Dendritic cell treated with granulocyte-macrophage colony-stimulating factor and Interleukin-4, amounts not matched to agents 40 ng/mL and 50 ng/mL, for 4 days (primary cell): ENCODE measurements around the gene ATP8A2.
"Not testable (repeated sequence)": the region's sequence is repeated elsewhere in the genome, so short reads cannot be mapped to it uniquely, and the experiment has no call there.

Experiments used
- H3K27ac Mint-ChIP-seq: one replicate; pipeline ENCODE4 v1.8.0; 2022; ENCODE audit warnings: mild to moderate bottlenecking, mixed read lengths
- H3K27me3 Mint-ChIP-seq: one replicate; pipeline ENCODE4 v1.8.0; 2022; ENCODE audit warnings: mild to moderate bottlenecking, mixed read lengths
- H3K36me3 Mint-ChIP-seq: one replicate; pipeline ENCODE4 v1.8.0; 2022; ENCODE audit warnings: low read depth, mixed read lengths
- H3K4me1 Mint-ChIP-seq: one replicate; pipeline ENCODE4 v1.8.0; 2022; ENCODE audit warnings: low read depth, mixed read lengths
- H3K4me3 Mint-ChIP-seq: one replicate; pipeline ENCODE4 v1.8.0; 2022; ENCODE audit warnings: mild to moderate bottlenecking, moderate library complexity, mixed read lengths
- H3K9me3 Mint-ChIP-seq: one replicate; pipeline ENCODE4 v1.8.0; 2022; ENCODE audit warnings: mixed read lengths
- intact Hi-C: fragments of 100-400 bp; cut with micrococcal nuclease; formaldehyde crosslinking; loops from one replicate; pipeline ENCODE4 v1.15.0; 2022

The ATP8A2 gene

DNA sequence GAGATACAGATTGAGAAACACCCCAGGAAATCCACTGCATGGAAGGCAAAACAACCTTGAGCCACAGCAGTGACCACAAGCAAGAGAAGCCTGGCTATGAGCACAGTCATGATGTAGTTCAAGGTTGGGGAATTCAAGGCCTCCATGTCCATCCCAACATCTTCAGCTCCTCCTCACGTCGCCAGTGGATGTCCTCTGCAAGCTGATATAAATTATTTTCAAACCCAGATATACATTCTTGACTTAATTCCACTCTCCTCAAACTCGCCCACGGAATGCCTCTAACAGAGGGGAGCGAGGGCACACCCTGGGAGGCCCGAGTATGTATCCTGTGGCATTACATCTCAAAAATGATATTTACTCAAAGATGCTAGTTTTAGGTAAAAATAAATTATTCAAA, 574.5 kb downstream of the ATP8A2 start:
- Mint-ChIP-seq H3K27me3 (no peaks in the 10 kb centered on the region), H3K4me3 (no peak overlapping the region), H3K4me1 (no peaks in the 10 kb centered on the region), H3K9me3 (no peaks in the 10 kb centered on the region), H3K36me3 (no peaks in the 10 kb centered on the region), H3K27ac (no peak overlapping the region)
- intact Hi-C loops: no loop called here

DNA sequence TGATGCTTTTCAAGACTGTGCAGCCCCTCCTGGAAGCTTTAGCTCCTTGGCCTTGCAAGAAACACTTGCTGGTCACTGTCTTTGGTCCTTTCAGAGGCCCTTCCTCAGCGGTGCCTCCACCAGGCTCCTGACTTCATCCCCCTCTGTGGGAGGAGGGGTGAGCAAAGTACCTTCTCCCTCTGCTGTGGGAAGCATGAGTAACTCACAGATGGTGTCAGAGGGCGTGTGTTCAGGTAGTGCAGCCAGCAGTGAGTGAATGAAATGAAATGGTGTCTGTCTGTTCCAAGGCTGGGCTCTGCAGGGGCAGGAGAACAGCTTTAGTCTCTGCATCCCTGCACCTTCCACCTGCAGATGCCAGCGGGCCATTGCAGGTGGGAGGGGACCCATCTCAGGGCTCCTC, 577.1 kb downstream of the ATP8A2 start:
- no peaks in the 10 kb centered on the region for H3K27me3 Mint-ChIP-seq
- intact Hi-C loops: no loop called here
- H3K4me3 Mint-ChIP-seq: no peak overlapping the region
- H3K36me3 Mint-ChIP-seq: no peaks in the 10 kb centered on the region
- H3K4me1 Mint-ChIP-seq: no peaks in the 10 kb centered on the region
- no peak overlapping the region for H3K27ac Mint-ChIP-seq
- no peaks in the 10 kb centered on the region for H3K9me3 Mint-ChIP-seq

DNA sequence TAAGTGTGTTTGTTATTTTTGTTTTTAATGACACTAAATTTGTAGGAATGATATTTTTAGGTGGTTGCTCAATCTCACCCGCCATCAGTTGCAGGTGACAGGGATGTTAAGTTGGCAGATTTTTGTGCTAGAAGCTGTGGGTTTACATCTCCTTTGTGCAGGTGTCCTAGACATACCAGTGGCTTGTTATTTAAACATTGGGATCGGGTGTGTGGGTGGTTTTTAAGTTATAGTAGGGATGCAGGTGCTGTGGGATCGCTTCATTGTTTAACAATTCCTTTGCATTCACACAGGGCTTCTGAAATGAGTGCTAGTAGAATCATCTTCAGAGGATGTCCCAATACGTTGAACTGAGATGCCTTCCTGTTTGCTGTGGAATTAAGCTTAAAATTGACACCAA, 580.1 kb downstream of the ATP8A2 start:
- Mint-ChIP-seq H3K9me3 (no peaks in the 10 kb centered on the region), H3K27me3 (no peaks in the 10 kb centered on the region), H3K36me3 (no peaks in the 10 kb centered on the region), H3K4me3 (no peak overlapping the region), H3K27ac (no peak overlapping the region), H3K4me1 (no peaks in the 10 kb centered on the region)
- intact Hi-C loops: no loop called here

DNA sequence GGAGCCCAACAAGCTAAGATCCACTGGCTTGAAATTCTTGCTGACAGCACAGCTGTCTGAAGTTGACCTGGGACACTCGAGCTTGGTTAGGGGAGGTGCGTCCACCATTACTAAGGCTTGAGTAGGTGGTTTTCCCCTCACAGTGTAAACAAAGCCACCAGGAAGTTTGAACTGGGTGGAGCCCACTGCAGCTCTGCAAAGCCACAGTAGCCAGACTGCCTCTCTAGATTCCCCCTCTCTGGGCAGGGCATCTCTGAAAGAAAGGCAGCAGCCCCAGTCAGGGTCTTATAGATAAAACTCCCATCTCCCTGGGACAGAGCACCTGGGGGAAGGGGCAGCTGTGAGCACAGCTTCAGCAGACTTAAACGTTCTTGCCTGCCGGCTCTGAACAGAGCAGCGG, 582.3 kb downstream of the ATP8A2 start:
- H3K27me3 Mint-ChIP-seq, intact Hi-C loops, H3K27ac Mint-ChIP-seq: not testable (repeated sequence)

DNA sequence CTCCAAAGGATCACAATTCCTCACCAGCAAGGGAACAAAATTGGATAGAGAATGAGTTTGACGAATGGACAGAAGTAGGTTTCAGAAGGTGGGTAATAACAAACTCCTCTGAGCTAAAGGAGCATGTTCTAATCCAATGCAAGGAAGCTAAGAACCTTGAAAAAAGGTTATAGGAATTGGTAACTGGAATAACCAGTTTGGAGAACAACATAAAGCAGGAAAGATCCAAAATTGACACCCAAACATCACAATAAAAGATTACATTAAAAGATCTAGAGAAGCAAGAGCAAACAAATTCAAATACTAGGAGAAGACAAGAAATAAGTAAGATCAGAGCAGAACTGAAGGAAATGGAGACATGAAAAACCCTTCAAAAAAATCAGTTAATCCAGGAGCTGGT, 583.2 kb downstream of the ATP8A2 start:
- H3K27ac Mint-ChIP-seq, H3K36me3 Mint-ChIP-seq, H3K4me1 Mint-ChIP-seq, H3K27me3 Mint-ChIP-seq, intact Hi-C loops, H3K9me3 Mint-ChIP-seq, H3K4me3 Mint-ChIP-seq: not testable (repeated sequence)

More for the DNA sequence above, 582.3 kb downstream of the ATP8A2 start:
- H3K4me1 Mint-ChIP-seq, H3K36me3 Mint-ChIP-seq, H3K4me3 Mint-ChIP-seq, H3K9me3 Mint-ChIP-seq: not testable (repeated sequence)

DNA sequence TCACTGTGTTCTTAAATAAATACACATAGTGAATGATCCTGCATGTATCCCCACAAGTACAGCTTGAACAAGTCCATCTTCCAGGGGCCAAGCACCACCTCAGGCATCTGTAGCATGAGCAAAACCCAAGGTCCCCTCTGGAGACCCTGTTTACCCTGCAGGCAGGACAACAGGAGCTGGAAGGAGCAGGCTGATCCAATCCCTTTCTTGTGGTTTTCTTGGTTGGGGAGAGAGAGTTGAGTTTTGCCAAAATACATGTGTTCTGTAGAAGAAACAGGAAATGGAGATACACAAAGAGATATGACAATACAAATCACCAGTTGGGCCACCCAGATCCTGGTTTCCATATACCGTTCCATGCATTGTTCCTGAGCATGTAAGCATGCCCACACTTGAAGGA, 587.2 kb downstream of the ATP8A2 start:
- H3K27ac Mint-ChIP-seq: no peak overlapping the region
- H3K9me3 Mint-ChIP-seq: no peaks in the 10 kb centered on the region
- no peak overlapping the region for H3K4me3 Mint-ChIP-seq
- no peaks in the 10 kb centered on the region for H3K4me1 Mint-ChIP-seq
- no peaks in the 10 kb centered on the region for H3K27me3 Mint-ChIP-seq
- H3K36me3 Mint-ChIP-seq: no peaks in the 10 kb centered on the region
- intact Hi-C loops: no loop called here

DNA sequence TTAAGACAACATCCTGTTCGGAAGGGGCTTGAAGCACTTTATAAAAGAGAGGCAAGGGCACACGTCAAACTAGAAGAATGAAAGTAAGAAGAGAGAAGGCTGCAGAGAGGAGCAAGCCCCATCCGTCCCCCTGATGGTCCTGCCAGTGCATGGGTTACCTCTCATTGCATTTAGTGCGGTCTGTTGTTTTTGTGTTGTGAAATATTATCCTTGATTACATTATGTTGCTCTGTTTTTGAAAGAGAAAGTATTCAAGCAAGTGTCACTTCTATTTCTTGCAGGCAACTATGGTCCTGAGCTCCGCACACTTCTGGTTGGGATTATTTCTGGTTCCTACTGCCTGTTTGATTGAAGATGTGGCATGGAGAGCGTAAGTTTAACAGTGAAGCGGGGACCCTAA, 589.5 kb downstream of the ATP8A2 start:
- H3K27me3 Mint-ChIP-seq: no peaks in the 10 kb centered on the region
- no peaks in the 10 kb centered on the region for H3K9me3 Mint-ChIP-seq
- H3K4me3 Mint-ChIP-seq: no peak overlapping the region
- H3K27ac Mint-ChIP-seq: no peak overlapping the region
- intact Hi-C loops: no loop called here
- H3K4me1 Mint-ChIP-seq: no peaks in the 10 kb centered on the region
- H3K36me3 Mint-ChIP-seq: no peaks in the 10 kb centered on the region

DNA sequence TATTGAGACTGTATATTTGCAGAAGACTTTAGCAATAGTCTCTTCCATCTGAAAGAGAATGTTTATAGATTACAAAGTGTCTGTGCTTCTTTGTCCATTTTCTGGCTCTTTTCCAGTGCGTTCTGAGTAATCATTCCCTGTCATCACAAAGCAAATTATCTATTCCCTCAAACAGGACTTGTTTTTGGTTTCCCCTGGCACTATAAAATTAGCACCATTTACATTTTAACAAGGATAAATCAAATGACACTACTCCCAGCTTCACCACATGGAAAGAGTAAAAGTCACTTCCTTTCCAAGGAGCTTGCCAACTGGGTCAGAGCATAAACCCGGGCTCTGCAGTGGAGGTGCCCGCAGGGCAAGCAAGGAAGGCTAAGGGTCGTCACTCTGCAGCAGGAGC, 591.9 kb downstream of the ATP8A2 start:
- intact Hi-C loops: no loop called here
- Mint-ChIP-seq H3K27me3 (no peaks in the 10 kb centered on the region), H3K9me3 (no peaks in the 10 kb centered on the region), H3K4me3 (no peak overlapping the region), H3K36me3 (no peaks in the 10 kb centered on the region), H3K27ac (no peak overlapping the region), H3K4me1 (no peaks in the 10 kb centered on the region)

DNA sequence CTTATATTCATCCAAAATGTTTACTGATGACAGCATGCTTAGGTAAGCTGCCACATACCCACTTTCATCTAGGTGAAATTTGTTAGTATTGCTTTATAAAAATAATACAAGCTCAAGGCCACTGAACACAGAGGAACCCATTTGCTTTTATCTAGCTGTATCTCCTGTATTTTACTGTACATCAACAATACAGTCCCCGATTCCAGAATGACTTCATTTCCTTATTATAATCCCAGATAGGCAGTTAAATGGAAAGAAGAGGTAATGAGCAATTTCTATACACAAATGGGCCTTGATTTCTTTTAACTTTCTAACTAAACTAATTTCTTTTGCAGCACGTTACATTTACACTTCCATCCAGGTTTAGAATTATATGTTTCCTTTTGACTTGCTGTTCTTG, 593.8 kb downstream of the ATP8A2 start:
- Mint-ChIP-seq H3K27ac (no peak overlapping the region), H3K4me1 (no peaks in the 10 kb centered on the region), H3K4me3 (no peak overlapping the region), H3K9me3 (no peaks in the 10 kb centered on the region), H3K27me3 (no peaks in the 10 kb centered on the region), H3K36me3 (no peaks in the 10 kb centered on the region)
- intact Hi-C loops: no loop called here

DNA sequence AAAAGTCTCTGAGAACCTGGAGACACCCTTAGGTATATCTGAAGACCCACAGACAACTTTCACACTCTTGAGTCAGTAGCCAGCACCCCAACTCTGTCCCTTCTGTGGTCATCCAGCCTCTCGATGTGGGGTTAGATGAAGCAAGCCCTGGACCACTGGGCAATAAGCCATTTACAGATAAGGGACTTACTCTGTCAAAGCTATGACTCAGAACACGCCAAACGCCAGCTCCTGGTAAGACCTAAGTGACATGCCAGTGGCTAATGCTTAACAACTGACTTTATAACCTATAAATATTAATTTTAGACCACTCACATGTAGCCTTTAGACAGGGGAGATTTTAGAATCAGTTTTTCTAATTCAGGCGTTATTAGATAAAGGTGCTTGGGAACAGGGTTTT, 594.3 kb downstream of the ATP8A2 start:
- H3K9me3 Mint-ChIP-seq: no peaks in the 10 kb centered on the region
- intact Hi-C loops: no loop called here
- no peaks in the 10 kb centered on the region for H3K36me3 Mint-ChIP-seq
- no peak overlapping the region for H3K4me3 Mint-ChIP-seq
- no peaks in the 10 kb centered on the region for H3K27me3 Mint-ChIP-seq
- no peak overlapping the region for H3K27ac Mint-ChIP-seq
- no peaks in the 10 kb centered on the region for H3K4me1 Mint-ChIP-seq

DNA sequence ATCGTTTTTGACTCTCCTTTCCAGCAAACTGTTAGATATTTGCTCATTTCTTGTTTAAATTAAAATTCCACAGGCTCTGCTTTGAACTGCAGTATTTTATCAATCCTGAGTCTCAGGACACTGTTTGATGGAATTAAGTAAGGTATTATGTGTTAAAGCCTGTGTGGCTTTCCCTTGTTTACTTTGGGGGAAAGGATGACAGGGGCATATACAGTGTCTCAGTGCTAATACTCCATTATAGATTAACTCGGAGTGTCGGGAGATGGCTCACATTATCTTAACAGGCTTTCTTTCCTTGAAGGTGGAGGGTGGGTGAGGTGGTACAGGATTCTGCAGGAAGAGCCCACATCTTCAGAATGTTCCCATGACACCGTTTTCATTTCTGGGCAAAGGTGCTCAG, 595.4 kb downstream of the ATP8A2 start:
- intact Hi-C loops: no loop called here
- Mint-ChIP-seq H3K9me3 (no peaks in the 10 kb centered on the region), H3K27me3 (no peaks in the 10 kb centered on the region), H3K4me3 (no peak overlapping the region), H3K4me1 (no peaks in the 10 kb centered on the region), H3K27ac (no peak overlapping the region), H3K36me3 (no peaks in the 10 kb centered on the region)

DNA sequence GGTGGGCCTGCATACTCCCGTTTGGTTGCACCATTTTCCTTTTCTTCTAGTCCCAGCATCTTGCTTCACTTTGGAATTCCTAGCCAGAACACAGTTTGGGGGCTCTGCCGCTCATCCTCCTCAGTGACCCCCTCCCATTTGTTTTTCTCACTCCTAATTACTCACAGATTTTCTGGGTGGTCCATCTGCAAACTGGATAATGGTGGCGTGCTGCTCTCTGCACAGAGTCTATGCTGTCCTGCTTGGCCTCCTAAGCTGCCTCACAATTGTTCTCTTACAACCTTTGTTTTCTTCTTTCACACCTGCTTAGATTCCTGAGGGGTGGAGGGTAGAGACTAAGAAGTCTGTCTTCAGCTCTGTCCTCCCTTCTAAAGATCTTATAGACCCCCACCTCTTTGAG, 599.3 kb downstream of the ATP8A2 start:
- Mint-ChIP-seq H3K27ac (no peak overlapping the region), H3K27me3 (no peaks in the 10 kb centered on the region), H3K36me3 (no peaks in the 10 kb centered on the region), H3K9me3 (no peaks in the 10 kb centered on the region), H3K4me1 (no peaks in the 10 kb centered on the region), H3K4me3 (no peak overlapping the region)
- intact Hi-C loops: no loop called here

DNA sequence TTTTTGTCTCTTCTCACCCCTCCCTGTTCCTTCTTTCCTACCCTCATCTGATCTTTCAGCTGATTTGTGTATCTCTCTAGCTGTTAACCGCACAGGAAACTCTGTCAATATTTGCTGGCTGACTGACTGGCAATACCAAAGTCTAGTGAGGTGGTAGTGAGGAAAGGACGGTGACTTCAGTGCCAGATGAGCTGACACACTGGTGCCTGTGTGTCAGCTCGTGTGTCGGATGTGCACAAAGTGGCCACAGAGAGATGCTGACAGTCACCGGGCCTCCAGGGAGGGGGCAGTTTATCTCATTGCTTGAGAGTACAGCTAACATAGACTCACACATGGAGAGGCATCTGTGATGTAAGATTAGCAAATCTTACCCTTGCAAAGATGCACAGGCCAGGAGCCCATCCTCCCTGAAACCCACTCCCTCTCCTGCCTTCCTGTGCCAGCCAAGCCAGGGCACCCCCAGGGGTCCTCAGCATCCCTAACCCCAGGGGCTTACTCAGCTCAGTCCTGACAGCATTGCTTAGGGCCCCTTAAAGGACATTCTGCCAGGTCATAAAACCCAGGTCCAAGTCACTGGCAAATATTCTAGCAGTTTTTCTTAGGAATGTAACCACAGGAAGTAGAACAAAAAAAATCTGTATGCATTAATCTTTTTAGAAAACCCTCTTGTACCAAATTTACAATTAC, 599.8 kb downstream of the ATP8A2 start:
- H3K27me3 Mint-ChIP-seq: peaks cover 3% of the 10 kb centered on the region
- intact Hi-C loops: no loop called here
- H3K36me3 Mint-ChIP-seq: no peaks in the 10 kb centered on the region
- no peaks in the 10 kb centered on the region for H3K9me3 Mint-ChIP-seq
- no peaks in the 10 kb centered on the region for H3K4me1 Mint-ChIP-seq
- no peak overlapping the region for H3K4me3 Mint-ChIP-seq
- no peak overlapping the region for H3K27ac Mint-ChIP-seq

DNA sequence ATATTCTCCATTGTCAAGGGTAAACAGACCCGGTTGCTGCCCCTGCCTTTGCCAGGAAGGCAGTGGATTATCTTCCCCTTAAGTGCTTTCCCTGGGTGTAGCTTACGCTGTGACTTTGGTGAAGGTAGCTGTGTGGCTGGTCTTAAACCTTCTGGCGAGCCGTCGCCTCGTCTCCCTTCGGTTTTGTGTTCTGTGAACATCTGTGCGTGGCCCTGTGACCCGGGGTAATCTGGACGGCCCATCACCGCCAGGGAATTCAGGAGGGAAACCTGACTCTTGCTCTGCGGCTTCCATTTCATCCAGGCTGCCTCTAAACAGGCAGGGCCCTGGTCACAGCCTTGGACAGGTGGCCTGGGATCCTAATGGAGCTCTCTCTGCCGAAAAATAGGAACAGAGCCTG, 601.3 kb downstream of the ATP8A2 start:
- peaks cover 4% of the 10 kb centered on the region for H3K4me1 Mint-ChIP-seq
- H3K4me3 Mint-ChIP-seq: no peak overlapping the region
- no peak overlapping the region for H3K27ac Mint-ChIP-seq
- no peaks in the 10 kb centered on the region for H3K36me3 Mint-ChIP-seq
- intact Hi-C loops: no loop called here
- peaks cover 9% of the 10 kb centered on the region for H3K27me3 Mint-ChIP-seq
- no peaks in the 10 kb centered on the region for H3K9me3 Mint-ChIP-seq

DNA sequence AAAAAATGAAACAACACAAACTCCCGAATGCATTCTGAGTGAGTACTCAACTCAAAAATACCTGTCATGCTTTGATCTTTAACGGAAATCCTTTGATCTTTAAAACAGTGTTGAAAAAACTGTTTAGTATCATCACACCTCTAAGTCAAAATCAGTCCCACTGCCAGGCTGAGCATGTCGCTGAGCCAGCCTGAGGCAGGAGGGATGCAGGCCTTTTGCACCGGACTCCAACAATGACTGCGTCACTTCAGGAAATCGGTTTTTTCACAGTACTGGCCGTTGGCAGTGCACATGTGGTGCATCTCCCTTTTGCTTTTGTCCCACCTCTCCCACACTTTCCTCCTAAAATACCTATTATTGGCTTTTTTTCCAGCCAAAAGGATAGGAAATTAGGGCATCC, 601.8 kb downstream of the ATP8A2 start:
- Mint-ChIP-seq H3K27me3 (peaks cover 11% of the 10 kb centered on the region), H3K36me3 (no peaks in the 10 kb centered on the region), H3K4me3 (no peak overlapping the region), H3K4me1 (peaks cover 4% of the 10 kb centered on the region), H3K9me3 (no peaks in the 10 kb centered on the region), H3K27ac (no peak overlapping the region)
- intact Hi-C loops: no loop called here
